ENCODE measurements around the gene MRPL19. TPM values are rescaled to one million over a fixed set of nuclear protein-coding genes. Genes with fewer than 3 reads are reported as not detected.
"Not testable (repeated sequence)": the region's sequence is repeated elsewhere in the genome, so short reads cannot be mapped to it uniquely, and the experiment has no call there.

The MRPL19 gene
- total RNA-seq, 2 donors from 2014 or later, result 13.5 to 22.1 TPM

GRCh38 chr2:75656563-75656962, 10.0 kb downstream of the MRPL19 start:
- Histone ChIP-seq H3K4me1 (no peaks in the 10 kb centered on the region), H3K27me3 (no peaks in the 10 kb centered on the region), H3K27ac (no peak overlapping the region), H3K9me3 (no peaks in the 10 kb centered on the region), H3K4me3 (no peak overlapping the region), H3K36me3 (replicated peaks in 1 of 2; ENCODE audit: insufficient read depth in 1 of 2, low read depth in 2 of 2) (peaks cover 0 to 9% of the 10 kb centered on the region in 2 donors)
- 82 to 89% methylated on average over 1 of the region's 1 CpG for WGBS, 2 donors
- ATAC-seq (no peak), DNase-seq (no peak)
- intact Hi-C loops (cut with DNase I), result no loop called here
- TF ChIP-seq POLR2A (IDR thresholded peaks at IDR 0.05) (no peak), CTCF (IDR thresholded peaks at IDR 0.05) (no peak)

- Histone ChIP-seq H3K36me3 (replicated peaks in 1 of 2; ENCODE audit: insufficient read depth in 1 of 2, low read depth in 2 of 2) (peaks cover 0 to 5% of the 10 kb centered on the region in 2 donors), H3K4me3 (no peak overlapping the region), H3K27ac (no peak overlapping the region), H3K9me3 (no peaks in the 10 kb centered on the region), H3K4me1 (no peaks in the 10 kb centered on the region), H3K27me3 (no peaks in the 10 kb centered on the region)
- TF ChIP-seq CTCF (IDR thresholded peaks at IDR 0.05), result no peak
- no peak for TF ChIP-seq POLR2A (IDR thresholded peaks at IDR 0.05)
- DNase-seq, result no peak
- ATAC-seq, result no peak
- intact Hi-C loops (cut with DNase I), result no loop called here
Measured at GRCh38 chr2:75657798-75658197, 11.2 kb downstream of the MRPL19 start.

GRCh38 chr2:75666911-75667310, 20.3 kb downstream of the MRPL19 start:
- H3K27me3 ChIP-seq, result no peaks in the 10 kb centered on the region
- H3K9me3 ChIP-seq, result no peaks in the 10 kb centered on the region
- H3K27ac ChIP-seq, result peak overlapping the region in 2 of 4 donors; percentile 18 to 53
- TF ChIP-seq POLR2A (IDR thresholded peaks at IDR 0.05), result no peak
- TF ChIP-seq CTCF (IDR thresholded peaks at IDR 0.05), result no peak
- intact Hi-C loops (cut with DNase I), result no loop called here
- peaks cover 0 to 4% of the 10 kb centered on the region in 2 donors for H3K36me3 ChIP-seq (replicated peaks in 1 of 2; ENCODE audit: insufficient read depth in 1 of 2, low read depth in 2 of 2)
- DNase-seq, result no peak
- WGBS, 2 donors, result 49 to 58% methylated on average over 6 of the region's 6 CpGs
- ATAC-seq, result no peak
- H3K4me3 ChIP-seq, result no peak overlapping the region
- H3K4me1 ChIP-seq, result peaks cover 10% of the 10 kb centered on the region

- Histone ChIP-seq H3K4me3 (no peak overlapping the region), H3K9me3 (no peaks in the 10 kb centered on the region), H3K27ac (peak overlapping the region in 3 of 4 donors; percentile 18 to 53 (median 34)), H3K4me1 (peaks cover 10% of the 10 kb centered on the region), H3K27me3 (no peaks in the 10 kb centered on the region), H3K36me3 (replicated peaks in 1 of 2; ENCODE audit: insufficient read depth in 1 of 2, low read depth in 2 of 2) (peaks cover 6 to 7% of the 10 kb centered on the region in 2 donors)
- DNase-seq, result no peak
- ATAC-seq, result no peak
- intact Hi-C loops (cut with DNase I), result no loop called here
- WGBS, 2 donors, result 60 to 62% methylated on average over 2 of the region's 2 CpGs
- TF ChIP-seq CTCF (IDR thresholded peaks at IDR 0.05), result no peak
- TF ChIP-seq POLR2A (IDR thresholded peaks at IDR 0.05), result no peak
Measured at GRCh38 chr2:75667884-75668283, 21.3 kb downstream of the MRPL19 start.

- H3K4me3 ChIP-seq, result not testable (repeated sequence)
- WGBS, 2 donors, result 69 to 74% methylated on average over 4 of the region's 4 CpGs
Measured at GRCh38 chr2:75675423-75675822, 28.8 kb downstream of the MRPL19 start.

More at GRCh38 chr2:75675423-75675822, 28.8 kb downstream of the MRPL19 start:
- H3K4me1 ChIP-seq; H3K36me3 ChIP-seq (replicated peaks in 1 of 2; ENCODE audit: insufficient read depth in 1 of 2, low read depth in 2 of 2); H3K27me3 ChIP-seq; H3K27ac ChIP-seq; DNase-seq; ATAC-seq; intact Hi-C loops (cut with DNase I); H3K9me3 ChIP-seq: not testable (repeated sequence)
